GM23338 (cell line): ENCODE measurements around the gene NCOA7.

Experiments
- CREB1 ChIP-seq: fragments of 250-450 bp; sonication (Bioruptor Pico); IDR thresholded peaks from 2 replicates; pipeline ENCODE4 v1.5.0; 2020; ENCODE audit warnings: low read depth, mild to moderate bottlenecking, moderate library complexity
- EZH2 ChIP-seq: fragments of 200-600 bp; sonication (generic); IDR thresholded peaks from one replicate; pipeline ENCODE4 v1.8.0; 2017; ENCODE audit warnings: antibody characterized with exemption, mild to moderate bottlenecking, low read depth; ENCODE audit not compliant: unreplicated experiment
- EZH2phosphoT487 ChIP-seq: fragments of 200-600 bp; sonication (generic); IDR thresholded peaks from one replicate; pipeline ENCODE4 v1.8.1; 2018; ENCODE audit warnings: antibody characterized with exemption; ENCODE audit not compliant: unreplicated experiment
- JUNB ChIP-seq: IDR thresholded peaks from one replicate; pipeline ENCODE4 v1.6.1; 2016; ENCODE audit warnings: antibody characterized with exemption; ENCODE audit not compliant: unreplicated experiment
- NANOG ChIP-seq: IDR thresholded peaks from 2 replicates; pipeline ENCODE4 v1.6.1; 2016; ENCODE audit warnings: antibody characterized with exemption, borderline replicate concordance
- POLR2AphosphoS5 ChIP-seq: IDR thresholded peaks from 2 replicates; pipeline ENCODE4 v1.6.1; 2016; ENCODE audit warnings: antibody characterized with exemption, low read depth
- REST ChIP-seq: IDR thresholded peaks from one replicate; pipeline ENCODE4 v1.6.1; 2018; ENCODE audit warnings: antibody characterized with exemption; ENCODE audit not compliant: unreplicated experiment
- STAT1 ChIP-seq: IDR thresholded peaks from one replicate; pipeline ENCODE4 v1.6.1; 2016; ENCODE audit warnings: antibody characterized with exemption; ENCODE audit not compliant: unreplicated experiment
- ZNF331 ChIP-seq: fragments of 250-450 bp; sonication (Bioruptor Pico); IDR thresholded peaks from 2 replicates; pipeline ENCODE4 v1.5.0; 2020; ENCODE audit warnings: low read depth, mild to moderate bottlenecking, moderate library complexity
- TF ChIP-seq, protein P1 (sequence below), 2 experiments: fragments of 200-600 bp in 1 of 2; sonication (generic) in 1 of 2; conservative IDR thresholded peaks; 2 replicates each; pipeline versions ENCODE4 v1.5.1 to v1.6.1; 2016 to 2017; ENCODE audit warnings: antibody characterized with exemption in 2 of 2, low read depth in 2 of 2, mild to moderate bottlenecking in 2 of 2, moderate library complexity in 1 of 2
- TF ChIP-seq, protein P2 (sequence below): IDR thresholded peaks from 2 replicates; pipeline ENCODE4 v1.6.1; 2016; ENCODE audit warnings: antibody characterized with exemption

- TF ChIP-seq, protein P1, sequence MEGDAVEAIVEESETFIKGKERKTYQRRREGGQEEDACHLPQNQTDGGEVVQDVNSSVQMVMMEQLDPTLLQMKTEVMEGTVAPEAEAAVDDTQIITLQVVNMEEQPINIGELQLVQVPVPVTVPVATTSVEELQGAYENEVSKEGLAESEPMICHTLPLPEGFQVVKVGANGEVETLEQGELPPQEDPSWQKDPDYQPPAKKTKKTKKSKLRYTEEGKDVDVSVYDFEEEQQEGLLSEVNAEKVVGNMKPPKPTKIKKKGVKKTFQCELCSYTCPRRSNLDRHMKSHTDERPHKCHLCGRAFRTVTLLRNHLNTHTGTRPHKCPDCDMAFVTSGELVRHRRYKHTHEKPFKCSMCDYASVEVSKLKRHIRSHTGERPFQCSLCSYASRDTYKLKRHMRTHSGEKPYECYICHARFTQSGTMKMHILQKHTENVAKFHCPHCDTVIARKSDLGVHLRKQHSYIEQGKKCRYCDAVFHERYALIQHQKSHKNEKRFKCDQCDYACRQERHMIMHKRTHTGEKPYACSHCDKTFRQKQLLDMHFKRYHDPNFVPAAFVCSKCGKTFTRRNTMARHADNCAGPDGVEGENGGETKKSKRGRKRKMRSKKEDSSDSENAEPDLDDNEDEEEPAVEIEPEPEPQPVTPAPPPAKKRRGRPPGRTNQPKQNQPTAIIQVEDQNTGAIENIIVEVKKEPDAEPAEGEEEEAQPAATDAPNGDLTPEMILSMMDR (conservative IDR thresholded peaks at IDR 0.05; ENCODE audit: low read depth in 2 of 2): no peak
- TF ChIP-seq EZH2: no peak
- TF ChIP-seq CREB1 (CRISPR knock-in tag): no peak
- no peak for TF ChIP-seq REST
- TF ChIP-seq POLR2AphosphoS5: no peak
- no peak for TF ChIP-seq EZH2phosphoT487
- TF ChIP-seq STAT1: no peak
- TF ChIP-seq NANOG: no peak
- no peak for TF ChIP-seq JUNB
- TF ChIP-seq, protein P2, sequence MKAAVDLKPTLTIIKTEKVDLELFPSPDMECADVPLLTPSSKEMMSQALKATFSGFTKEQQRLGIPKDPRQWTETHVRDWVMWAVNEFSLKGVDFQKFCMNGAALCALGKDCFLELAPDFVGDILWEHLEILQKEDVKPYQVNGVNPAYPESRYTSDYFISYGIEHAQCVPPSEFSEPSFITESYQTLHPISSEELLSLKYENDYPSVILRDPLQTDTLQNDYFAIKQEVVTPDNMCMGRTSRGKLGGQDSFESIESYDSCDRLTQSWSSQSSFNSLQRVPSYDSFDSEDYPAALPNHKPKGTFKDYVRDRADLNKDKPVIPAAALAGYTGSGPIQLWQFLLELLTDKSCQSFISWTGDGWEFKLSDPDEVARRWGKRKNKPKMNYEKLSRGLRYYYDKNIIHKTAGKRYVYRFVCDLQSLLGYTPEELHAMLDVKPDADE: no peak
- no peak for TF ChIP-seq ZNF331 (CRISPR knock-in tag)
These were observed 133.4 kb downstream of the NCOA7 start for GRCh38 chr6:125924169-125924568.
